Activated CD8-positive, alpha-beta memory T cell treated with anti-CD3 and anti-CD28 coated beads, Interleukin-2, amount 50 U/mL, for 4 hours (primary cell): ENCODE measurements around the gene MASP1.

ENCODE experiments used
- DNase-seq: peaks from one replicate; pipeline ENCODE4 v3.0.0-alpha.2; 2020

MASP1 gene

GRCh38 chr3:187293516-187294430, 2.2 kb upstream of the MASP1 start:
- DNase-seq: no peak

- DNase-seq: no peak
Observed at GRCh38 chr3:187292631-187293515, 1.3 kb upstream of the MASP1 start.

GRCh38 chr3:187292181-187292580, 644 bp upstream of the MASP1 start:
- no peak for DNase-seq

- DNase-seq: no peak
Observed at GRCh38 chr3:187291001-187291511, 481 bp downstream of the MASP1 start.

GRCh38 chr3:187290503-187290902, 1.0 kb downstream of the MASP1 start:
- no peak for DNase-seq

GRCh38 chr3:187288855-187289605, 2.5 kb downstream of the MASP1 start:
- DNase-seq: no peak

- no peak for DNase-seq
Observed at GRCh38 chr3:187288131-187288854, 3.2 kb downstream of the MASP1 start.

- no peak for DNase-seq
Observed at GRCh38 chr3:187287256-187287655, 4.3 kb downstream of the MASP1 start.

GRCh38 chr3:187286467-187287059, 5.0 kb downstream of the MASP1 start:
- no peak for DNase-seq

- DNase-seq: no peak
Observed at GRCh38 chr3:187281191-187281714, 10.3 kb downstream of the MASP1 start.

- DNase-seq: no peak
Observed at GRCh38 chr3:187280644-187281043, 10.9 kb downstream of the MASP1 start.

- no peak for DNase-seq
Observed at GRCh38 chr3:187277129-187277462, 14.4 kb downstream of the MASP1 start.

- DNase-seq: no peak
Observed at GRCh38 chr3:187276397-187277128, 15.0 kb downstream of the MASP1 start.

GRCh38 chr3:187274977-187275338, 16.6 kb downstream of the MASP1 start:
- no peak for DNase-seq

- DNase-seq: no peak
Observed at GRCh38 chr3:187274315-187274976, 17.1 kb downstream of the MASP1 start.

- DNase-seq: no peak
Observed at GRCh38 chr3:187271582-187271981, 20.0 kb downstream of the MASP1 start.

- DNase-seq: no peak
Observed at GRCh38 chr3:187269486-187269885, 22.1 kb downstream of the MASP1 start.

GRCh38 chr3:187267306-187267705, 24.2 kb downstream of the MASP1 start:
- no peak for DNase-seq

GRCh38 chr3:187266691-187267090, 24.8 kb downstream of the MASP1 start:
- no peak for DNase-seq

- no peak for DNase-seq
Observed at GRCh38 chr3:187265461-187265955, 26.0 kb downstream of the MASP1 start.
